ENCODE measurements around the gene NMNAT3.

- TF ChIP-seq, protein P1, sequence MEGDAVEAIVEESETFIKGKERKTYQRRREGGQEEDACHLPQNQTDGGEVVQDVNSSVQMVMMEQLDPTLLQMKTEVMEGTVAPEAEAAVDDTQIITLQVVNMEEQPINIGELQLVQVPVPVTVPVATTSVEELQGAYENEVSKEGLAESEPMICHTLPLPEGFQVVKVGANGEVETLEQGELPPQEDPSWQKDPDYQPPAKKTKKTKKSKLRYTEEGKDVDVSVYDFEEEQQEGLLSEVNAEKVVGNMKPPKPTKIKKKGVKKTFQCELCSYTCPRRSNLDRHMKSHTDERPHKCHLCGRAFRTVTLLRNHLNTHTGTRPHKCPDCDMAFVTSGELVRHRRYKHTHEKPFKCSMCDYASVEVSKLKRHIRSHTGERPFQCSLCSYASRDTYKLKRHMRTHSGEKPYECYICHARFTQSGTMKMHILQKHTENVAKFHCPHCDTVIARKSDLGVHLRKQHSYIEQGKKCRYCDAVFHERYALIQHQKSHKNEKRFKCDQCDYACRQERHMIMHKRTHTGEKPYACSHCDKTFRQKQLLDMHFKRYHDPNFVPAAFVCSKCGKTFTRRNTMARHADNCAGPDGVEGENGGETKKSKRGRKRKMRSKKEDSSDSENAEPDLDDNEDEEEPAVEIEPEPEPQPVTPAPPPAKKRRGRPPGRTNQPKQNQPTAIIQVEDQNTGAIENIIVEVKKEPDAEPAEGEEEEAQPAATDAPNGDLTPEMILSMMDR (IDR thresholded peaks at IDR 0.05) = no peak
- TF ChIP-seq POLR2A (IDR thresholded peaks at IDR 0.05) (no peak), EP300 (IDR thresholded peaks at IDR 0.05) (no peak)
These were observed 106.1 kb downstream of the NMNAT3 start for GRCh38 chr3:139571711-139572110.
